ENCODE results near the gene STIL. TPM values are rescaled to one million over a fixed set of nuclear protein-coding genes. Genes with fewer than 3 reads are reported as not detected.
"Not testable (repeated sequence)": the region's sequence is repeated elsewhere in the genome, so short reads cannot be mapped to it uniquely, and the experiment has no call there.

Gene STIL
- polyA plus RNA-seq, 2 donors, result 1.6 to 2.4 TPM

- Histone ChIP-seq H3K27ac (ENCODE audit: low read depth in 2 of 2, low read length in 1 of 2) (no peak overlapping the region), H3K27me3 (ENCODE audit: control insufficient read depth in 1 of 2, insufficient read depth in 2 of 2, low read length in 2 of 2) (no peaks in the 10 kb centered on the region), H3K4me3 (ENCODE audit: low read depth in 1 of 2, low read length in 2 of 2) (no peak overlapping the region), H3K4me1 (ENCODE audit: control insufficient read depth in 2 of 2, insufficient read depth in 2 of 2, low read length in 1 of 2) (no peaks in the 10 kb centered on the region), H3K36me3 (ENCODE audit: control insufficient read depth in 2 of 2, insufficient read depth in 2 of 2, low read length in 1 of 2) (no peaks in the 10 kb centered on the region), H3K9me3 (ENCODE audit: control insufficient read depth in 2 of 2, insufficient read depth in 1 of 2, low read depth in 1 of 2, low read length in 1 of 2) (no peaks in the 10 kb centered on the region)
- 46 to 49% methylated on average over 11 of the region's 11 CpGs for WGBS, 2 donors
Measured at GRCh38 chr1:47208374-47208850, 105.5 kb downstream of the STIL start.

- Histone ChIP-seq H3K36me3 (ENCODE audit: control insufficient read depth in 2 of 2, insufficient read depth in 2 of 2, low read length in 1 of 2) (no peaks in the 10 kb centered on the region), H3K9me3 (ENCODE audit: control insufficient read depth in 2 of 2, insufficient read depth in 1 of 2, low read depth in 1 of 2, low read length in 1 of 2) (no peaks in the 10 kb centered on the region), H3K27ac (ENCODE audit: low read depth in 2 of 2, low read length in 1 of 2) (no peak overlapping the region), H3K27me3 (ENCODE audit: control insufficient read depth in 1 of 2, insufficient read depth in 2 of 2, low read length in 2 of 2) (no peaks in the 10 kb centered on the region), H3K4me3 (ENCODE audit: low read depth in 1 of 2, low read length in 2 of 2) (no peak overlapping the region), H3K4me1 (ENCODE audit: control insufficient read depth in 2 of 2, insufficient read depth in 2 of 2, low read length in 1 of 2) (no peaks in the 10 kb centered on the region)
- 57 to 62% methylated on average over 8 of the region's 8 CpGs for WGBS, 2 donors
Measured at GRCh38 chr1:47207803-47208373, 106.1 kb downstream of the STIL start.

GRCh38 chr1:47205918-47206317, 108.0 kb downstream of the STIL start:
- Histone ChIP-seq H3K4me3 (ENCODE audit: low read depth in 1 of 2, low read length in 2 of 2) (no peak overlapping the region), H3K27me3 (ENCODE audit: control insufficient read depth in 1 of 2, insufficient read depth in 2 of 2, low read length in 2 of 2) (no peaks in the 10 kb centered on the region), H3K36me3 (ENCODE audit: control insufficient read depth in 2 of 2, insufficient read depth in 2 of 2, low read length in 1 of 2) (no peaks in the 10 kb centered on the region), H3K9me3 (ENCODE audit: control insufficient read depth in 2 of 2, insufficient read depth in 1 of 2, low read depth in 1 of 2, low read length in 1 of 2) (no peaks in the 10 kb centered on the region), H3K4me1 (ENCODE audit: control insufficient read depth in 2 of 2, insufficient read depth in 2 of 2, low read length in 1 of 2) (no peaks in the 10 kb centered on the region), H3K27ac (ENCODE audit: low read depth in 2 of 2, low read length in 1 of 2) (no peak overlapping the region)
- 83 to 87% methylated on average over 5 of the region's 5 CpGs for WGBS, 2 donors

- not testable (repeated sequence) for H3K9me3 ChIP-seq (ENCODE audit: control insufficient read depth in 2 of 2, insufficient read depth in 1 of 2, low read depth in 1 of 2, low read length in 1 of 2); H3K4me1 ChIP-seq (ENCODE audit: control insufficient read depth in 2 of 2, insufficient read depth in 2 of 2, low read length in 1 of 2); H3K27me3 ChIP-seq (ENCODE audit: control insufficient read depth in 1 of 2, insufficient read depth in 2 of 2, low read length in 2 of 2); H3K36me3 ChIP-seq (ENCODE audit: control insufficient read depth in 2 of 2, insufficient read depth in 2 of 2, low read length in 1 of 2); H3K27ac ChIP-seq (ENCODE audit: low read depth in 2 of 2, low read length in 1 of 2); H3K4me3 ChIP-seq (ENCODE audit: low read depth in 1 of 2, low read length in 2 of 2)
- WGBS, 2 donors, result 34 to 49% methylated on average over 2 of the region's 2 CpGs
Measured at GRCh38 chr1:47203504-47203903, 110.4 kb downstream of the STIL start.

GRCh38 chr1:47201179-47201578, 112.8 kb downstream of the STIL start:
- Histone ChIP-seq H3K36me3 (ENCODE audit: control insufficient read depth in 2 of 2, insufficient read depth in 2 of 2, low read length in 1 of 2) (no peaks in the 10 kb centered on the region), H3K27me3 (ENCODE audit: control insufficient read depth in 1 of 2, insufficient read depth in 2 of 2, low read length in 2 of 2) (no peaks in the 10 kb centered on the region), H3K4me3 (ENCODE audit: low read depth in 1 of 2, low read length in 2 of 2) (no peak overlapping the region), H3K9me3 (ENCODE audit: control insufficient read depth in 2 of 2, insufficient read depth in 1 of 2, low read depth in 1 of 2, low read length in 1 of 2) (no peaks in the 10 kb centered on the region), H3K27ac (ENCODE audit: low read depth in 2 of 2, low read length in 1 of 2) (no peak overlapping the region), H3K4me1 (ENCODE audit: control insufficient read depth in 2 of 2, insufficient read depth in 2 of 2, low read length in 1 of 2) (no peaks in the 10 kb centered on the region)
- WGBS, 2 donors, result 35% methylated on average over 4 of the region's 4 CpGs

Other genes starting within 250 kb of the STIL start
- gene CYP4Z1, start 246.9 kb downstream of the STIL start, polyA plus RNA-seq, result under 1 TPM; 0.20 to 0.73 TPM
- gene CYP4A22, start 176.7 kb downstream of the STIL start, polyA plus RNA-seq, result under 1 TPM in 1 of 2 donors, not detected in 1; 0.02 TPM
- 100 to 1,000 TPM; 126 to 148 TPM for gene PDZK1IP1, start 124.1 kb downstream of the STIL start, polyA plus RNA-seq
- gene TAL1, start 81.9 kb downstream of the STIL start, polyA plus RNA-seq, result 1 to 10 TPM in 1 of 2 donors, under 1 TPM in 1; 0.82 to 1.1 TPM
- 100 to 1,000 TPM in 1 of 2 donors, 10 to 100 TPM in 1; 81.2 to 105 TPM for gene CMPK1, start 19.6 kb upstream of the STIL start, polyA plus RNA-seq
- gene FOXE3, start 102.1 kb upstream of the STIL start, polyA plus RNA-seq, result not detected
- under 1 TPM in 1 of 2 donors, not detected in 1; 0.01 TPM for gene FOXD2, start 123.9 kb upstream of the STIL start, polyA plus RNA-seq